ENCODE measurements around the gene PTPA. TPM values are rescaled to one million over a fixed set of nuclear protein-coding genes. Genes with fewer than 3 reads are reported as not detected.

PTPA gene
- total RNA-seq, 1 donor from 2014 or later, result 162 TPM

- no peak for TF ChIP-seq CTCF (IDR thresholded peaks at IDR 0.05; ENCODE audit: borderline replicate concordance)
- Histone ChIP-seq H3K9me3 (replicated peaks) (no peaks in the 10 kb centered on the region), H3K4me3 (peak overlapping the region; percentile 71), H3K27ac (replicated peaks) (peak overlapping the region; percentile 100), H3K4me1 (peaks cover 91% of the 10 kb centered on the region), H3K36me3 (peaks cover 29% of the 10 kb centered on the region), H3K27me3 (ENCODE audit: low read depth) (no peaks in the 10 kb centered on the region)
- peak; percentile 69 for DNase-seq
- intact Hi-C loops (cut with micrococcal nuclease), result no loop called here
Measured at GRCh38 chr9:129141066-129142041, 30.1 kb downstream of the PTPA start.

- no peak for TF ChIP-seq CTCF (IDR thresholded peaks at IDR 0.05; ENCODE audit: borderline replicate concordance)
- intact Hi-C loops (cut with micrococcal nuclease), result no loop called here
- H3K36me3 ChIP-seq, result peaks cover 19% of the 10 kb centered on the region
- peaks cover 97% of the 10 kb centered on the region for H3K4me1 ChIP-seq
- H3K27me3 ChIP-seq (ENCODE audit: low read depth), result no peaks in the 10 kb centered on the region
- no peaks in the 10 kb centered on the region for H3K9me3 ChIP-seq (replicated peaks)
- no peak for DNase-seq
- H3K4me3 ChIP-seq, result peak overlapping the region; percentile 71
- H3K27ac ChIP-seq (replicated peaks), result peak overlapping the region; percentile 100
Measured at GRCh38 chr9:129142138-129142935, 31.1 kb downstream of the PTPA start.

GRCh38 chr9:129143031-129143927, 32.1 kb downstream of the PTPA start:
- Histone ChIP-seq H3K27me3 (ENCODE audit: low read depth) (no peaks in the 10 kb centered on the region), H3K27ac (replicated peaks) (peak overlapping the region; percentile 100), H3K36me3 (peaks cover 19% of the 10 kb centered on the region), H3K4me1 (peaks cover 97% of the 10 kb centered on the region), H3K4me3 (peak overlapping the region; percentile 71), H3K9me3 (replicated peaks) (no peaks in the 10 kb centered on the region)
- peak; percentile 92 for TF ChIP-seq CTCF (IDR thresholded peaks at IDR 0.05; ENCODE audit: borderline replicate concordance)
- intact Hi-C loops (cut with micrococcal nuclease), result no loop called here
- DNase-seq, result peak; percentile 91

- peaks cover 29% of the 10 kb centered on the region for H3K36me3 ChIP-seq
- peaks cover 93% of the 10 kb centered on the region for H3K4me1 ChIP-seq
- no peak for TF ChIP-seq CTCF (IDR thresholded peaks at IDR 0.05; ENCODE audit: borderline replicate concordance)
- intact Hi-C loops (cut with micrococcal nuclease), result no loop called here
- peak overlapping the region; percentile 32 for H3K4me3 ChIP-seq
- DNase-seq, result no peak
- no peaks in the 10 kb centered on the region for H3K27me3 ChIP-seq (ENCODE audit: low read depth)
- H3K9me3 ChIP-seq (replicated peaks), result no peaks in the 10 kb centered on the region
- peak overlapping the region; percentile 100 for H3K27ac ChIP-seq (replicated peaks)
Measured at GRCh38 chr9:129145316-129145715, 34.1 kb downstream of the PTPA start.
